UCSD-AML1 (cell line): ENCODE data around the gene CD72.

Experiments
- DNase-seq: peaks from one replicate; lab custom pipeline; 2025; ENCODE audit not compliant: unreplicated experiment; lab: John Stamatoyannopoulos, UW

Gene CD72

DNA sequence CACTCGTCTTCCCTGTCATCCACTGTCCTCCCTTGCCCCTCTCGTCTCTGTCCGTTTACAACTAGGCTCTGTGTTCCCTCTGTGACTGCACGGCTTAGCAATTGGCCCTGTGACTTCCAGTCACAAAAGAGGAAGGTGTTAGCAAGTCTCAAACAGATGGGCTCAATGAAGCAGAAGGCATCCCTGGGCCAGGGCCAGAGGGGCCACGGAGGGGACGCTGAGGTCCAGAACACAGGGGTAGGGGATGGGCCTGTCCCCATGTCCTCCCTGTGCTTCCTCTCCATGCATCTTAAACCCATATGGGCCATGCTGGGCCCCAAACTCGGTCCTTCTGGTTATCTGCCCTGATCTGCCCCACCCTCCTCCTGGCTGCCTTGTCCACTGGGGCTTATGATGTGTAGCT, at the start of gene CD72:
CD72 (minus strand) TSS at position 89 of the 403 bp plus-strand sequence. CDS start 110 bp downstream, outside the sequence.
- peak; percentile 33 for DNase-seq

DNA sequence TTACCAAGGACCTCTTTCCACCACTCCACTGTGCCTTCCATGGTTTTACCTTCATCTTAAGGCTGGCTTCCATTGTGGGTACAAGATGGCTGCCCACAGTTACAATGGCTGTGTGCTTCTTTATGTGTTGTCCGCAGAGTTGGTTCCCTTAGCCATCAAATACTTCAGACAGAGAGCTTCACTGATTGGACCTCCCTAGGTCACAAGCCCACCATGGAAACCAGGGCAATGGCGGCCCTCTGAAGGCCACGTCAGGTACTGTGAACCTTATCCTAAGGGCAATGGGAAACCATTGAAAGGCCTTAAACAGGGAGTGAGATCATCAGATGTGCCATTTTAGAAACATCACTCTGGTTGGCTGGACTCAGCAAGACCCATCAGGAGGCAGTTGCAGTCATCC, 49.7 kb upstream of the CD72 start:
- no peak for DNase-seq

DNA sequence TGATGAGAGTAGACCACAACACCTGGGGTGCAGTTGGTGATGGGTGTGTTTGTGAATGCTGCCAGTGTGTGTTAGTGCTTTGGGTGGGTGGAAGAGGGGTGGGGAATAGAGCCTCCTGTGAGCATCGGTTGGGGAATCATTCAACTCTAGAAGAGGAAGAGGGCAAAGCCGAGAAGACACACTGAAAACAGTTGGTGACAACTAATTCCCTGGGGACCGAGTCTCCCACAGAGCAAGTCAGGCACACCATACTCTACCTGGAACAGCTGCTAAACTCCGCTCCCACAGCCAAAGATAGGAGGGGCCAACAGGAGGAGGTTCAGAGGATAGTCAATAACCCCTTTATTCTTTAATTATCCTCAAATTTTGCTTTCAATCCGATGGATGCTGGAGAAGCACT, 48.3 kb upstream of the CD72 start:
- DNase-seq: no peak

- no peak for DNase-seq
These were observed 47.8 kb upstream of the CD72 start for GRCh38 chr9:35666045-35666444.

GRCh38 chr9:35665471-35665818, 47.2 kb upstream of the CD72 start:
- no peak for DNase-seq

DNA sequence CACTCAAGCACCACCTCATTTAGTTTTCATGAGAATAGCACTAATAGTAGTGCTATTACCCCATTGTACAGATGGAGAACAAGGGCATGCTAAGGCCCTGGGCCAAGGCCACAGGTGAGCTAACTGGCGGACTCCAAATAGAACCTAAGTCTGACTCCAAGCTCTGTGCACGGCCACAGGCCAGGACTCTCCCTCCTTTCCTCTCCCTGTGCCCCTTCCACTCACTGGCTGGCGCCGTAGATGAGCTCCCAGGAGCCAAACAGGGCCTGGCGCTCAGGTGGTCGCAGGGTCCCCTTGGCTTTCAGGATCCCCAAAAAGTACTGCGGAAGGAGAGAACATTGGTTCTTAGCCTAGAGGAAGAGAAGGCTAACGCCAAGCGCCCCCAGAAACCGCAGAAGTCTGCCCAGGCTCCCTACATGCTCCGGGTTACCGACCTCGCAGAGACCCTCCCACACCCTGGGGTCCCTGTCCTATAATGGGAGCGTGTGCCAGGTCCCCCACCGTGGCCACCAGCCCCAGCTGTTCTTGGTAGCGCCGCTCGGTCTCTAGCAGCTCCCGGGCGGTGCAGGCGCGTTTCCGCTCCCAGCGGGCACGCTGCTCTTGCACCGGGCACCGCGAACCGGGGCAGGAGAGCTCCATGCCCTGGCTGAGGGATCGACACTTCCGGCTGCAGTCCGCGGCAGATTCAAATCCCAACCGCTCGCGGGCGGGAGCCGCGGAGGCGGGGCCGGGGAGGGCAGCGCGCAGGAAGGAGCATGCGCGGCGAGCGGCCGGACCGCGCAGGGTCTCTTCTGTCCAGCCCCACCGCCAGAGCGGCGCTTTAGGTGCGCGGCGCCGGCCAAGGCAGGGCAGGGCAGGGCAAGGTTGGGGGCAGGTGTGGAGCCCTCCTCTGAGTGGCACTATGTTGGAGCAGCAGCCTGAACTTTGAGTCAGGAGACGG, 46.6 kb upstream of the CD72 start, which contains the start of gene ARHGEF39:
ARHGEF39 (minus strand) TSS at position 665 of the 940 bp plus-strand sequence; CDS start at position 639, 26 bp downstream.
- DNase-seq: peak; percentile 85

DNA sequence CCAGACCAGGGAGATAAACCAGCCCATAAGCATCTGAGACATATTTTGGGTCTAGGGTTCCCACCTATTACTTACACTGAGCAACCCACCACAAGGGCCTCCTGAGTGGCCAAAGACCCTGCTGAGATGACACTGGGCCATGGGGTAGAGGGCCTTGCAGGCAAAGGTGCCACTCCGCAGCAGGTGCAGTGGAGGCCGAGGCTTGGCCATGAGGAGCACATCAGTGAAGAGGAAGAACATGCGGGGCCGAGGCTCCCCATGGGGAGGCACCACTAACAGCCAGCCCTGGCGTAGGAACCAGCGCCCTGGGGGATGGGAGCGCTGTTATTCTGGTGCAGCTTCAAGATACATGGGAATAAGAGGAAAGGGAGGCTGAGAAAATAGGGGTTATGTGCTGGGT, 44.2 kb upstream of the CD72 start:
- DNase-seq: no peak

- DNase-seq: no peak
These were observed 43.6 kb upstream of the CD72 start for GRCh38 chr9:35661756-35662350.

DNA sequence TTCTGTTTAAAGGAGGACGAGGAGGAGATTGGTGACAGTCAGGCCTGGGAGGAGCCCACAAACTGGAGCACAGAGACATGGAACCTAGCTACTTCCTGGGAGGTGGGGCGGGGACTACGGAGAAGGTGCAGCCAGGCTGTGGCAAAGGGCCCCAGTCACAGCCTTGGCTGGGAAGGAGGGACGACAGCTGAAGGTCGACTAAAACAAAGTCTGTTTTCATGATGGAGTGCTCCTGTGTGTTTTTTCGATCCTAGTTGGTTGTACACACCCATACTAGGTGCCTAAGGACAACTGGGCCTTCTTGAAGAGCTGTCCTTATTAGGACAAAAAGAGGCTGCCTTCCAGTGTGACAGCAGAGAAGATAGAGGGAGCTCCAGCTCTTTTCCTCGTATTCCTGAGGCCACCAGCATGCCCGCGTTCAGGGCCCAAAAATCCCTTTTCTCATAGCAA, 42.8 kb upstream of the CD72 start:
- peak; percentile 27 for DNase-seq

DNA sequence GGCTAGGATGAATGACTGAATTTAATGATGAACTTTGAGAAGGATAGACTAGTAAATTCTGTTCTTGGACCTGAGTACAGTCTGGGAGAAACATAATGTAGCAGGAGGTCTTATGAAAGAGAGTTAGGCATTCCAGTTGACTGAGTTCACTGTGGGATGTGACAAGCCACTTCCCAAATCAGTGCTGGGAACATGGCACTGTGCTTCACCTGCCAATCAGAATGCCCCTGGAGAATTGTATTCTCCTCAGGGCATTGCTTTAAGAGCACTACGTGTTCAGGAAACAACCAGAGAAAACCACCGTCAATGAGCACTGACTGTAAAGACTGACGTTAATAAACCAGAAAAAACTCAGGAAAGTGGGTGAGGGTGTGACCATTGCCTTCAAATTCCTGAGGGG, 41.1 kb upstream of the CD72 start:
- no peak for DNase-seq

- peak; percentile 57 for DNase-seq
These were observed 40.7 kb upstream of the CD72 start for GRCh38 chr9:35658968-35659220.

DNA sequence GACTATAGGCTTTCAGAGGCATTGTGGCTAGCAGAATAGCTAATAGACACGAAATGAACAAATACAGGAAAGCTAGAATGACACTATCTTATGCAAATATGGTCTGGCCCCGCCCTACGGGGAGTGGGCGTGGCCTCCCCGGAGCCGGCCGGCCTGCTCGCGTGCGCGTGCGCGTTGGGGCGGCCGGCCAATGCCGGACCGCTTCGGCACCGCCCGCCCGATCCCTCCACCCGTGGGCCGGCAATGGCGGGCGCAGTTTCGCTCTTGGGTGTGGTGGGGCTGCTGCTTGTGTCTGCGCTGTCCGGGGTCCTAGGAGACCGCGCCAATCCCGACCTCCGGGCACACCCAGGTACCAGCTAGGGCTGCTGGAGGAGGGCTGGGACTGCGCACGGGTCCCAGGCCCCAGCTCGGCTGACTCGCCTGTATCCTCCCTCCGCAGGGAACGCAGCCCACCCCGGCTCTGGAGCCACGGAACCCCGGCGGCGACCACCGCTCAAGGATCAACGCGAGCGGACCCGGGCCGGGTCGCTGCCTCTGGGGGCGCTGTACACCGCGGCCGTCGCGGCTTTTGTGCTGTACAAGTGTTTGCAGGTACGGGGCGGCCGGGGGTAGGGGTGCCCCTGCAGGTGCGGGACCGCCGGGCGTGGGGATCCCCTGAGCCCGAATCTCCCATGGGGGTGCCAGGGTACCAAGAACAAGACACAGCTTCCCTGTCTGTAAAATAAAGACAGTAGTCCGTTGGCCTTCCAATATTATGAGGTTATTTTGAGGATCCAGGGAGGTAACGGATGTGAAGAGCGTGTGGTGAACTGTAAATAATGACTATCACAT, 40.1 kb upstream of the CD72 start, which contains the start of gene CCDC107:
CCDC107 (plus strand) TSS at position 156 of the 831 bp plus-strand sequence; CDS start at position 244, 88 bp downstream.
- DNase-seq: peak; percentile 91

DNA sequence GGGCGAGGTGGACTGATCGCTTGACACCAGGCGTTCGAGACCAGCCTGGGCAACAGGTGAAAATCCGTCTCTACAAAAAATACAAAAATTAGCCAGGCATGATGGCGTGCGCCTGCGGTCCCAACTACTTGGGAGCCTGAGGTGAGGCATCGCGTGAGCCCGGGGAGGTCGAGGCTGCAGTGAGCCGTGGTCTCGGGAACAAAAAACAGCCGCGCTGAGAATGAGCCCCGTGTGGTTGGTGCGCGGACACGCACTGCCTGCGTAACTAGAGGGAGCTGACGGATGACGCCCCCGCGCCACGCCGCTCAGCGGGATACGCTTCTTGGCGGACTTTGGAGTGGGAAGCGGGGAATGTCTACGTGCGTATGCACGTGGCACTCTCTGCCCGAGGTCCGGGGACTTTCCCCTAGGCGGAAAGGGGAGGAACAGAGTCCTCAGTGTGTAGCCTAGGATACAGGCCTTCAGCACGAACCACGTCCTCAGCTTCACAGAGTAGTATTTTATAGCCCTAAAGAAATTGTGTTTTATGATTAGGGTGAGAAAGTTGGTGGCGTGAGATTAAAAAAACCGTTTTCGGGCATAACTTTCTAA, 39.4 kb upstream of the CD72 start, which contains the start of gene RMRP:
RMRP (minus strand) TSS at position 474 of the 591 bp plus-strand sequence.
- peak; percentile 96 for DNase-seq

DNA sequence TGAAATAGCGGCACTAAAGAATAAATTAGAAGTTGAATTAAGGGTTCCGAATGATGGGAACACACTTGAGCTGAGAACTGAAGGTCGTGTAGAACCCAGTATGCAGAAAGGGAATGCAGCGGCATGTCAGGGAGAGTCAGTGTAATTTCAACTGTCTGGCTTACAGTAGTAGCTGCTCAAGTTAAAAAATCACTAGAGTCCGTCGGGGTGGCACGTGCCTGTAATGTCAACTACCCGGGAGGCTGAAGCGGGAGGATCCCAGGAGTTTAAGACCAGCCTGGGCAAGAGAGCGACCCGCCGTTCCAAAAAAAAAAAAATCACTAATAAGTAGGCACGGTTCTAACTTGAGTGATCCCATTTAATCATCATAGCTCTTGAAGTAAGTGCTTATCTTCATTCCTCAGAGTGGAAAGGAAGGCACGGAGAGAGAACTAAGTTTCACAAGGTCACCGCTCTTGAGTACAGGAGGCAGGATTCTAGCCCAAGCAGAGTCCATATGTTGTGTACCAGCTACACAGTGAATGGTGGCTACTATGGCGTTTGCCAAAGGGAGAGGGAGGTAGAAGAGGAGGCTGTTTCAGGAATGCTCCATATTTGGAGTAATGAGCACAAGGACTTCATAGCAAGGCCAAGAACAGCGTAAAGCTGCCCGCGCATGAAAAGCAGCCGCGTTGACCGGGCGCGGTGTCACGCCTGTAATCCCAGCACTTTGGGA, 38.8 kb upstream of the CD72 start:
- no peak for DNase-seq

GRCh38 chr9:35656348-35656747, 38.1 kb upstream of the CD72 start:
- peak; percentile 63 for DNase-seq

DNA sequence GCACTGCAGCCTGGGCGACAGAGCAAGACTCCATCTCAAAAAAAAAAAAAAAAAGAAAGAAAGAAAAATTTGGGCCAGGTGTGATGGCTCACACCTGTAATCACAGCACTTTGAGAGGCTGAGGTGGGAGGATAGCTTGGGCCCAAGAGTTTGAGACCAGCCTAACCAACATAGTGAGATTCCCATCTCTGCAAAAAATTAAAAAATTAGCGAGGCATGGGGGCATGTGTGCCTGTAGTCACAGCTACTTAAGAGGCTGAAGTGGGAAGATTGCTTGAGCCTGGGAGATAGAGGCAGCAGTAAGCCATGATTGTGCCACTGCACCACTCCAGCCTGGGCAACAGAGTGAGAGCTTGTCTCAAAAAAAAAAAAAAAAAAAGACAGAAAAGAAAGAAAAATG, 35.4 kb upstream of the CD72 start:
- no peak for DNase-seq

DNA sequence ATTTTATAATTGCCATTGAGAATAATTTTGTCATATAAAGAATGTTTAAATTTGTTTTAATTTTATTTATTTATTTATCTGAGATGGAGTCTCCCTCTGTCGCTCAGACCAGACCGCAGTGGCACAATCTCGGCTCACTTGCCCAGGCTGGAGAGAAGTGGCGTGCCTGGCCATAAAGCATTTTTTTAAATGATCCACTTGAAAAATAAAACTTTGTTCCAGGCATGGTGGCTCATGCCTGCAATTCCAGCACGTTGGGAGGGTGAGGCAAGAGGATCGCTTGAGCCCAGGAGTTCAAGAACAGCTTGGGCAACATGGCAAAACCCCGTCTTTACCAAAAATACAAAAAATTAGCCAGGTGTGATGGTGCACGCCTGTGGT, 34.6 kb upstream of the CD72 start:
- DNase-seq: no peak

DNA sequence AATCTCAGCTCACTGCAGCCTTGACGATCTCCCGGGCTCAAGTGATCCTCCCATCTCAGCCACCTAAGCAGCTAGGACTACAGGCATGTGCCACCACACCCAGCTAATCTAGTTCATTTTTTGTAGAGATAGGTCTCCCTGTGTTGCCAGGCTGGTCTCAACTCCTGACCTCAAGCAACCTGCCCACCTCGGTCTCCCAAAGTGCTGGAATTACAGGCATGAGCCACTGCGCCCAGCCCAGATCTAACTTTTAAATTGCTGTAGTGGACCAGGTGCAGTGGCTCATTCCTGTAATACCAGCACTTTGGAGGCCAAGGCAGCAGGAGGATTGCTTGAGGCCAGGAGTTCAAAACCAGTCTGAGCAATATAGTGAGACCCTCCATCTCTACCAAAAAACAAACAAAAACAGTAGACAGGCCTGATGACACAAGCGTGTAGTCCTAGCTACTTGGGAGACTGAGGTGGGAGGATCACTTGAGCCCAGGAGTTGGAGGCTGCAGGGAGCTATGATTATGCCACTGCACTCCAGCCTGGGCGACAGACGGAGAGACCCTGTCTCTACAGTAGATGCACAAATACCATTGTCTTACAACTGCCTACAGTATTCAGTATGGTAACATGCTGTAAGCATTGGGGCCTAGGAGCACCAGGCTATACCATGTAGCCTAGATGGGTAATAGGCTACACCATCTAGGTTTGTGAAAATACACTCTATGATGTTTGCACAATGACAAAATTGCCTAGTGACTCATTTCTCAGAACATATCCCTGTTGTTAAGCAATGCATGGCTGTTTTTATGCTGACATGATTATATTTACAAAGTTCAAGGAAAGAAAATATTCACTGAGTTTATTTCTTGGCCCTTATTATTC, 34.0 kb upstream of the CD72 start:
- no peak for DNase-seq

DNA sequence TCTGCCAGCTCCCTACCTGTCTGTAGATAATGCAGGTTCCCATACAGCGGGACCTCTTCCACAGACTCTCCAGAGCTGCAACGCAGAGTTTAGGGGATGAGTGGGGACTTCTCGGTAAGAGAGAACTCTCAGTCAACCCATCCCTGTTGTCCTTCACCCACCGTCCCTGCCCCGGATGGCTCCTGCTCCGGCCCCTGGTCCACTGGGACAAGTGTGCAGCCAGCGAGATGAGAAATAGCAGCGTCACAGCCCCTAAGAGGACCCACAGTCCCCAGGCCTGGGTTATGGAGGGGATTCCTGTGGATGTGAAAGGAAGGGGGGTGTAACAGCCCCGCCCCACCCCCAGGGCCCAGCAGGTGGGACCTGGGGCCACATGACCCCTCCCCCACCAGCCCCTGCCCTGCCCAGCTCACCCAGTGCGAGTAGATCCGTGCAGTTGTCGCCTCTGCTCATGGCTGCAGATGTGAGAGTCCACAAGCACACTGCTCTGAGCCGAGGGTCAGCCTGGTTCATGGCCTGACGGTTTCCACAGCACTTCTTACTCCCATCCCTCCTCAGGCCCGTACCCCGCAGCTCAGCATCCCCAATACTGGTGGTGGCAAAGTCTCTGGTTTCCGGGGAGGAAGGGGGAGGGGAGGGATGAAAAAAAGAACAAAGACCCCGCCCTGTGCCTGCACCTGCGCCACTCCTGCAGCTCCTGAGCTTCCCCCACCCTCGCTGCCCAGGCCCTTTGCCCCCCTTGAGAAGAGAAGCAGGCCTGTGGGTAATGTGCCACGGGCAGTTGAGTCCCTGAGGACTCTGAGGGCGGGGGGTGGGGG, 32.3 kb upstream of the CD72 start, which contains the start of gene SIT1:
SIT1 (minus strand) TSS at position 591 of the 818 bp plus-strand sequence; CDS start at position 513, 78 bp downstream.
- DNase-seq: no peak
